SIG-M5 treated with dmso at 0.1 percent for 504 hours (cell line): ENCODE results near the gene OR9Q1.

Experiments
- DNase-seq: peaks from one replicate; lab custom pipeline; 2025; ENCODE audit not compliant: unreplicated experiment; lab: John Stamatoyannopoulos, UW

The OR9Q1 gene

DNA sequence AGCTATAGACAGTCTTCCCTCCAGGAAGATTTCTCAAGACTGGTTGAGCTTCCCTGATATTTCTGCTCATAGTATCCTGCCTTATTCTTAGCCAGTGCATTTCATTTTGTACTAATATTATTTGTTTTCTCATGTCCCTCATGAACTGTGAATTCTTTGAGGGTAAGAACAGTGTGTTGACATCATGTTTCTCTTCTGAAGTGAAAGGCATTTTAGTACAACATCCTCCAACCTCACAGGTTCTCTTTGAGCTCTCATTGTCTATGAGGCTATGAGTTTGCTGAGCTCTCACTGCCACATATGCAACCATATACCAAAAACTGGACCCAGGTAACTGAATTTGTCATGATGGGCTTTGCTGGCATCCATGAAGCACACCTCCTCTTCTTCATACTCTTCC is 7.0 kb downstream of the OR9Q1 start, which contains the start of gene OR6Q1:
Gene OR6Q1 (plus strand): TSS at position 301 of the 400 bp plus-strand sequence. CDS start 0 bp downstream, at position 301.
- no peak for DNase-seq

DNA sequence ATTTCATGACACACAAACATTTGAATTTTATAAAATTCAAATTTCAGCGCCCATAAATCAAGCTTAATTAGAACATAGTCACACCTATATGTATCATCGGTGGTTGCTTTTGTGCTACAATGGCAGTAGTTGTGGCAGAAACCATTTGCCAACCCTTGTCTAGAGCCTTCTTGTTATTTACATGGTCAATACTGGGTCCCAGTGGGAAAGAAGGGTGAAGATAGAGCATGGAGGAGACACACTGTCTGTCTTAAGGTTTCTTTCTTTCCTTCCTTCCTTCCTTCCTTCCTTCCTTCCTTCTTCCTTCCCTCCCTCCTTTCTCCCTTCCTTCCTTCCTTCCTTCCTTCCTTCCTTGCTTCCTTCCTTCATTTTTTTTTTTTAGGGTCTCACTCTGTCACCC is 10.8 kb downstream of the OR9Q1 start:
- no peak for DNase-seq

DNA sequence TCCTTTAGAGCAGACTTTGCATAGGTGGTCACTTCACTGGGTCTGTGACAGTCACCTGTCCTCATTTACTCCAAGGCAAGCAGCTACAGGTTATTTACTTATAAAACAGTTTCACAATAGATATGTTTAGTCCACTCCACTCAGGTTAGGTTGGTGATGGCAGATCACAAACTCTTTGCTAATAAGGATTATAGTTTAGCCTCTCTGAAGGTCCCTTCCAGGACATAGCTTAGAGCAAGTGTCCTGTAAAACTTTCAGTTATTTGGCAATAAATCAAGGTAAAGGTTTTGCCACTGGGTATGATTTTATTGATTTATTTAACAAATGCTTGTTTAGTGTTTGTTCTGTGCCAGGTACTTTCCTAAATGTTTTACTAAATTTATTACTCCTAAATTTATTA is 15.9 kb downstream of the OR9Q1 start:
- no peak for DNase-seq

DNA sequence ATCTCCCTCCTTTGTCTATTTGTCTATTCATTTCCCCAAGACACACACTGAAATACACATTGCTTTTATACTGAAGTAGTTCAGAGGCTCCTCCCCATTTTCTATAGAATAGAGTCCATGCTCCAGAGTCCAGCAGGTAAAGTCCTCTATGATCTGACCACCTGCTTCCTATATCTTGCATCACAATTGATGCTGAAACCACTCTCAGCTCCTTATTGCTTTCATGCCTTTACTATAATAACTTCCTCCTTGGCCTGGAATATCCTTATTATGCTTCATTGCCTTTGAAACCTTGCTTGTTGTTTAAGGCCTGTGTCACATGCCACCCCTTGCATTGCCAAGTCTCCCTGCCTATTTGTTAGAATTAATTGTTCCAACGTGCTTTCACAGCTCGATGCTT is 19.7 kb downstream of the OR9Q1 start:
- DNase-seq = no peak

GRCh38 chr11:58046231-58046630 is 22.6 kb downstream of the OR9Q1 start:
- no peak for DNase-seq

- peak; percentile 2 for DNase-seq
Observed at GRCh38 chr11:58047818-58048217, 24.1 kb downstream of the OR9Q1 start.

DNA sequence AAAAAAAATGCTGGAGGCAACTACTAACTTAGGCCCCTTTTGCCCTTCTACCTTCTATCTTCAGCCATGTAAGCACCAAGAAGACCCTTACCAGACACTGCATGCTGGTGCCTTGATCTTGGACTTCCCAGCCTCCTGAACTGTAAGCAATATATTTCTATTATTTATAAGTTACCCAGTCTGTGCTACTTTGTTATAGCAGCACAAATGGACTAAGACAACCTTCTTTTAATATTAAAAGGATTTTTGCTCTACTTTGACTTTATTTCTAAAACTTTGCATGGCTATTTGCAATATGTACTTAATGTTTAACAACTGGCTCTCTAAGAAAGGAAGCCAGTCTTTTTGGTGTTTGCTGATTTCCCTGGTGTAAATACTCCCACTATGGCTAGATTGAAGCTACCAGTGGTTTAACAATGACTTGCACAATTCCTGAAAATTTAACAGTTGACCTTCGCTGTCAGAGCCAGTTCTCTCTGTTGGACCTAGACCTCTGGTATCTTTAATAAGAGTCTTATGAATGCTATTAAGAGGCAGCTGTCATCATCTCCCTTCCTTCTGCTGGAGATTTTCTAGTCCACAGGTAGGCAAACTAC is 32.2 kb downstream of the OR9Q1 start:
- DNase-seq = no peak

GRCh38 chr11:58057481-58057880 is 33.8 kb downstream of the OR9Q1 start:
- DNase-seq = no peak

DNA sequence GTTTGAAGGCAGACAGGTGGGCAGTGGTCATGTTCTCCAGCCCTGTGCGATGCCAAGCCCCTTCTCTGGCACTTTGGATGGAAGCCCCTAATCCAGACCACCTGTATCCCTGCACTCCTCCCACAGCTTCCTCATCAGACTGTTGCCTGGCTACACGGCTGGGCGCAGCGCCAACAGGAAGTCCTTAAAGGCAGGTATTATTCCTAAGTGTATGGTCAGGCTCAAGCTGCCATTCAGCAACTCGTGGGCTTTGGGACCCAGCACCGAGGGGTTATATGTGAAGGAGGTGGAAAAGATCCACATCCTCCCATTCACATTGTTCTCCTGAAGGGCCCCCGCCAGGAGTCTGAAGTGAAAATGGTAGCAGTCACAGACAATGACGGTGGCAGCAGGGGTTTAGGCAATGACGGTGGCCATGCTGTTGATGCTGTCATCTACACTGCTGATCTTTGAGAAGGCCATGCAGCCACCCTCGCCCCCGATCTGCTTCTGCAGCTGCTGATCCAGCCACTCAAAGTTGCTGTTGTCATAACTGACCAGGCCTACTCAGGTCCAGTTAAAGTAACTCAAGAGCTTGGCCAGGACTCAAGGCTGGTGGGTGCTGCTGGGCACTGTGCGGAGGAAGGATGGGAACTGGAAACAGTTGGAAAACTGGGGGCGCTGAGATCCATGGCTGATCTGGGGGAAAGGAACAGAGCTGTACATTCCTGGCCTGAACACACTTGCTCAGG is 34.8 kb downstream of the OR9Q1 start:
- DNase-seq = no peak

- DNase-seq = no peak
Observed at GRCh38 chr11:58059007-58059350, 35.3 kb downstream of the OR9Q1 start.

GRCh38 chr11:58060535-58060934 is 36.9 kb downstream of the OR9Q1 start:
- no peak for DNase-seq

DNA sequence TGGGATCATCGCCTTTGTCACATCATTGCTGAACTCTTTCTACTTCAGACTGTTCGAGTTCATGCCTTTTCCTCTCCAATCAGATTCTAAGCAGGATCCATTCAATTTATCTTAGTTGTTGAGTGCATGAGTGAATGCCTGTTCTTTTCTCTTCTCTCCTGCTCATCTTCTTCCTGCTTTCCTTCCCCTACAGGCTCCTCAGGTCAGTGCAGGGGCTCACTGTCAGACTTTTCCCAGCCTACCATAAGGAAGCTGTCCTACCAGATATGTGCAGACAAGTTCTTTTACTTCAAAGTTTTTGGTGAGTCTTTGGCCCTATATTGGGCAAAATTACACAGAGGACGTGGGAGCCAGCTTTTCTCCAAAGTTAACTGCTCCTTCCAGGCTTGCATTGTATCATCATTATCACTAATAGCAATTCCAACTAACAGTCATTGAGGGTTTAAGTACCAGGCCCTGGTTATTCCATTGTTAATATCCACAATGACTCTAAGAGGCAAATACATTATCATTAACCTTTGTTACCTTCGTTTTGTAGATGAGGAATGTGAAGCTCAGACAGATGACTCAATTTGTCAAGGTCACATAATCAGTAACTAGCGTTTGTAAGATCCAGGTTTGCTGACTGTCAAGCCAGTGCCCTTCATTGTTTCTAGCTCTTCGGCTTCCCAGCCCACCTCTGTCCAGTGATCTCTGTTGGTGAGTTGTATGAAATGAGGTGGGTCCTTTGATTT is 37.4 kb downstream of the OR9Q1 start:
- DNase-seq = no peak

DNA sequence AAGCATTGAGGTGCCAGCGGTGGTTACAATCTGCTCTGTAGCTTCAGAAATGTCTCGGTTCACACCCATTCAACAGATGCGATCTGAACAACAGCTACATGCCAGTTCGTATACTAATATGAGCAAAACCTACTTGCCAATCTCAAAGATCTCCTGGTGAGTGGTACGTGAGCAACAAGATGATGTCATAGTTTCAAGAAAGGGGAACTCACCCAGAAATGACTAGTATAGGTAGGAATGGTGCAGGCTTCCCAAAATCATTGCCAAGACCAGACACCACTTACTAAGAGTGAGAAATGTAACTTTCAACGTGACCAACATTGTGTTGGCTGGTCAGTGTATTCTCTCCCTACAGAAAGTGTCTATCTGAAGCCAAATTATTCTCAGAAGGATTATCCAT is 38.1 kb downstream of the OR9Q1 start:
- DNase-seq = no peak

DNA sequence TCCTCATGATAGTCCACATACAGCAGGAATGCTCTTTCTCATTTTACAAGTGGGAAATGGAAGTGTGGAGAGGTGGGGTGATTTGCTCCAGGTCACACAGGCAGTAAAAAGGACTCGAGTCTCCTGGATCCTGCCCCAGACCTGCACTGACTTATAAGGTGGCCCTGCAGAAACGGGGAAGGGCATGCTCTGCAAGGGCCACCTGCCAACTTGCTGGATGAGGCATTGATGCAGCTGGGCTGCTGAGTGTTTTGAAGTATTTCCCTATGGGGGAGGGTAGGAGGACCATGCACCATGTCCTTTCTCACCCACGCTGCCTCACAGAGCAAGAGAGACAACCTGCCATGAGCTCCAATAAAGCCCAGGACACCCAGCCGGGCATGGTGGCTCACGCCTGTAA is 44.0 kb downstream of the OR9Q1 start:
- DNase-seq = no peak

DNA sequence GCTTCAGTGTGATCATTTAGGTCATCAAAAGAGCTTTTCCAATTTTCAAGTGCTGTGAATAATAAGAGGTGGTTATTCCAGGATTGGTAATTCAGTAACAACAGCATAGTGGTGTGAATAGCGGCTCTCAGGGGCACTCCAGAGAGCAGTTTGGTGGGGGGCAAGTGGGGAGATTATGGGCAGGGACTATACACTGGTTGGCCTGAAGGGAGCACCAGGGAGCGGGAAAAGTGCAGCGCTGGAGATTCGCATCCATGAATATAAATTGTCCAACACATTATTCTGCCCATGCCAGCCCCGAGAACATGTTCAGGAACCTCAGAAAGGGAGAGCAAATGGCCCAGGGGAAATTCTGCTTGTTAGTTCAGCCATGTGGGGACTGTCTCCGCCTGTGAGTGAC is 45.0 kb downstream of the OR9Q1 start:
- DNase-seq = no peak

GRCh38 chr11:58070585-58070984 is 46.9 kb downstream of the OR9Q1 start:
- DNase-seq = no peak

GRCh38 chr11:58075781-58076180 is 52.1 kb downstream of the OR9Q1 start:
- DNase-seq = no peak

DNA sequence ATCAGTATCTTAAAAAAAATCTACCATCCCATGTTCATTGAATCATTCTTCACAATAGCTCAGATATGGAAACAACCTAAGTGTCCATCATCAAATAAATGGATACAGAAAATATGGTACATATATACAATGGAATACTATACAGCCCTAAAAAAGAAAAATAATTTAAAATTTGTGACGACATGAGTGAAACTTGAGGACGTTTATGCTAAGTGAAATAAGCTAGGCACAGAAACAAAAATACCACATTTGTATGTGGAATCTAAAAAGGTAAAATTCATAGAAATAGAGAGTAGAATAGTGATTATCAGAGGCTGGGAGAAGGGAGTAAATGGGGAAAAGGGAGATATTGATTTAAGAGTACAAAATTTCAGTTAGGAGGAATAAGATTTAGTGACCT is 62.8 kb downstream of the OR9Q1 start:
- no peak for DNase-seq

DNA sequence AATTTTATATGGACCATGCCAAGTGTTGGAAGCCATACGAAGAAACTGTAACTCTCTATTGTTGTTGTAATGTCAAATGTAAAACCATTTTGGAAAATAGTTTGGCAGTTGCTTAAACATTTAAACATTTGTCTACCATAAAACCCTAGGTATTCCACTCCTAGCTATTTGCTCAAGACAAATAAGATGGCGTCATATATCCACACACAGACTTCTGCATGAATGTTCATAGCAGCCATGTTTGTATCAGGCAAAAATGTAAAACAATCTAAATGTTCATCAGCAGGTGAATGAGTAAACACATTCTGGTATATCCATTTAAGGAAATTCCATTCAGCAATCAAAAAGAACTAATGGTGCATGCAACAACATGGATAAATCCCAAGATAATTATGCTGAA is 73.8 kb downstream of the OR9Q1 start:
- DNase-seq = no peak

- no peak for DNase-seq
Observed at GRCh38 chr11:58121096-58121495, 97.4 kb downstream of the OR9Q1 start.

- no peak for DNase-seq
Observed at GRCh38 chr11:58125469-58125868, 101.8 kb downstream of the OR9Q1 start, which contains the start of gene OR9I1. Gene OR9I1 (minus strand): TSS chr11:58125530. CDS start chr11:58119444, 6,086 bp downstream.

GRCh38 chr11:58127350-58127749 is 103.7 kb downstream of the OR9Q1 start:
- DNase-seq = no peak
